Right lung (tissue), 5 donors: ENCODE measurements around the gene ARG2. TPM values are rescaled to one million over a fixed set of nuclear protein-coding genes. Genes with fewer than 3 reads are reported as not detected.

Source experiments
- DNase-seq, 2 donors: peaks; one replicate each; pipeline ENCODE4 v3.0.0-alpha.2; 2013
- polyA plus RNA-seq, 5 donors: library from polyadenylated mRNA; unstranded; fragments of 120-200 nt; gene quantifications; one replicate each; pipeline versions ENCODE4 v1.2.1 to v1.2.3, GENCODE V29; 2013; ENCODE audit warnings: inconsistent platforms in 1 of 5, low replicate concordance in 1 of 5; ENCODE audit not compliant: insufficient read length in 5 of 5, insufficient read depth in 1 of 5

Gene ARG2
- polyA plus RNA-seq, 5 donors = 1.7 to 3.4 (median 2.1) TPM

GRCh38 chr14:67633451-67634147, 13.9 kb downstream of the ARG2 start:
- no peak for DNase-seq

DNA sequence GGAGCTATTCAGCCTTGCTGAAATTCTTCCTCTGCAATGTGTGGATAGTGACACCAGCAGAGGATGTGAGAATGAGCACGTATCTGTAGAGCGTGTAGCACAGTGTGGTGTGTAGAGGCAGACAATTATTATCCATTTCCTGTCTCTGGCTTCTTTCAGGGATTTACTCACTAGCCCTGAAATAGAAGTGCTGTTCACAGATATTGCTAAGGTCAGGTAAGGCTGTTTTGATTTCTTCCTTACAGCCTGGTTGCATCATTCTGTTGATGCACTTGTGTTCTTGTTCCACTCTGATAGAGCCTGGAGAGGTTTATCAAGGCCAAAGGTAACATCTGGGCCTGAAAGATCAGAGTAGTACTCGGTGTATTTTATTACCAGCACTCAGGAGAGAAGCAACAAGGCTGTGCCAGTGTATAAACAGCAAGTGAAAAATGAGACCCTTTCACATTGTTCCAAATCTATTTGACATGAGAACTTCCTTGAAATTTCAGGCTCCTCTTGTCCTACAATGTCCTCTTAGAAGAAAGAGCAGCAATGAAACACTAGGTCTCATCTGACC, 16.7 kb downstream of the ARG2 start:
- no peak for DNase-seq

- DNase-seq = no peak
Observed at GRCh38 chr14:67638642-67639041, 18.9 kb downstream of the ARG2 start.

DNA sequence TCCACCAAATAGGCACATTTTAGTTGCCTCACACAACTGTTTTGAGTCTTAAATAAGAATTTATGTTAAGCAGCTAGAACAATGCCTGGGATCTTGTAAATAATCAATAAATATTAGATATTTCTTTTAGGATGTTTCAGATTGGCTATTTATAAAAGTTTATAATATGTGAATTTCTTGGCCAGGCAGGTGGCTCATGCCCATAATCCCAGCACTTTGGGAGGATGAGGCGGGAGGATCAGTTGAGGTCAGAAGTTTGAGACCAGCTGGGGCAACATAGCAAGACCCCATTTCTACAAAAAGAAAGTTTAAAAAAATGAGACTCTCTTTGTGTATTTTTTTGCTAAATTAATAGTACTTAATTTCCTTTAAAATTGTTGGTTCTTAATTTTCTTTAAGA, 21.8 kb downstream of the ARG2 start:
- DNase-seq = no peak

- DNase-seq = no peak
Observed at GRCh38 chr14:67641902-67642749, 22.4 kb downstream of the ARG2 start.

GRCh38 chr14:67643713-67644112, 24.0 kb downstream of the ARG2 start:
- no peak for DNase-seq

- no peak for DNase-seq
Observed at GRCh38 chr14:67644428-67644827, 24.7 kb downstream of the ARG2 start.

GRCh38 chr14:67645414-67645813, 25.7 kb downstream of the ARG2 start:
- DNase-seq = no peak

DNA sequence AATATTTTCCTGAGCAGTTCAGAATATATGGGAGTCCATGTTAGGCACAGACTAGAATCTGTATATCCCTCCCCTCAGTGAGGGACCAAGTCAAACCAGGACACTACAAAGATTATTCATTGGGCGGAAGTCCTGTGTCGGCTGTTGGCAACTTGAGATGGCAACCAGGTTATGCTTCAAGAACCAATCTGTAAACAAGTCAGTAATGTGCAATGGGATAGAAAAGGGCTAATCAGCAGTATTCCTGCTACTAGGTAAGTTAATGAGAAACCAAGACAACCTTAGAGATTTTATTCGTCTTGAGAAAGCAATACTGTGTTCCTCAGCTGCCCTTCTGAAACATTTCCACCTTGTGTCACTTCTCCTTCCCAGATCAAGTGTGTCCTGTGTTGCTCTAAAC, 26.4 kb downstream of the ARG2 start:
- no peak for DNase-seq

GRCh38 chr14:67650151-67650550, 30.4 kb downstream of the ARG2 start:
- DNase-seq = no peak

DNA sequence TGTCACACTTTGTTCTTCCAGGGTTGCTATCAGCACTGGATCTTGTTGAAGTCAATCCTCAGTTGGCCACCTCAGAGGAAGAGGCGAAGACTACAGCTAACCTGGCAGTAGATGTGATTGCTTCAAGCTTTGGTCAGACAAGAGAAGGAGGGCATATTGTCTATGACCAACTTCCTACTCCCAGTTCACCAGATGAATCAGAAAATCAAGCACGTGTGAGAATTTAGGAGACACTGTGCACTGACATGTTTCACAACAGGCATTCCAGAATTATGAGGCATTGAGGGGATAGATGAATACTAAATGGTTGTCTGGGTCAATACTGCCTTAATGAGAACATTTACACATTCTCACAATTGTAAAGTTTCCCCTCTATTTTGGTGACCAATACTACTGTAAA, 31.0 kb downstream of the ARG2 start:
- no peak for DNase-seq

DNA sequence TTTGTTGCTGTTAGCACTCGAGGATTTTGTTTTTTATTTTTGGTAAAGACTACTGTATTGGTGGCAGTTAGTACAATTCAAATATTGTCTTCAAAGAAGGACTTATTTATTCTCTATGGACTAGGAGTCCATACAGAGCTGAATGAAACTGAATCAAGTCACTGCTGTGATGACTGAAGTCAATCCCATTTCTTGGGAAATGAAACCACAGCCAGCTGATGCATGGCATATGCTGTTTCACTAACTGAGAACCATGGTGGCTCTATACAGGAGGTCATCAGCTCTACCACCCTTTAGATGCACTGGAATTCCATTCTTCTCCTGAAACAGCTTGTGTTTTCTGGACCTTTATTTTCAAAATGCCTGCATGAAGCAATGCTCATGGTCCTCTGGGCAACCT, 32.5 kb downstream of the ARG2 start:
- no peak for DNase-seq

- DNase-seq = no peak
Observed at GRCh38 chr14:67653651-67654280, 34.0 kb downstream of the ARG2 start.

DNA sequence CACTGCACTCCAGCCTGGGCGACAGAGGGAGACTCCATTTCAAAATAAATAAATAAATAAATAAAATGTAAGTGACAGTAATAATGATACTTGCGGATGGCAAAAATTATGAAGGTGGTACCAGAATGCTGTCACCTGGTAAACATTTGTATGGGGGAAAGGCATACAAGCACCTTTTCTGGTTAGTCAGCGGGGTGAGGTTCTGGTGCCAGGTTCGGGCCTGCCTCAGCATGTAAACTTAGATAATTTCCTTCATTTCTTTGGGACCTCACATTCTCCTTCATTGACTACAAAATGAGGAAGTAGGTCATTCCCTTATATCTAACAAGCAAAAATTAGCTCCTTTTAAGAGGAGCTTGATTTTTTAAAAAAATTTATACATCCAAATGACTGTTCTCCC, 43.9 kb downstream of the ARG2 start:
- DNase-seq = no peak

DNA sequence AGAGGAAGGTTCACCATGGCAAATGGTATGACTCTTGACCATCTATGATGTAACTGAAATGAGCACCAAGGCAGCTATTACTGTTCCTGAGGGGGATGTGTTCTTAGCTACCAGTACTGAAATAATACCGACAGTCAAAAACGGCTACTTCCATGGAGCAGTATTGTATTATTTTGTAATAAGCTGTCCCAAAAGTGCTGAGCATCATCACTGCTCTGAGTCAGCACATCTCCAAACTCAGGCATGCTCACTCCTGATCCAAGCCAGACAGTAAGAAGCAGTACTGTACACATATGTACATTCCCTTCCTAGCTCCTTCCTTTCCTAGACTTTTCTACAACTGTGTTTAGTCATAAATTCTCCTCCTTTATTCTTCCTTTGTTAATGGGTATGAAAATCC, 46.1 kb downstream of the ARG2 start:
- no peak for DNase-seq

DNA sequence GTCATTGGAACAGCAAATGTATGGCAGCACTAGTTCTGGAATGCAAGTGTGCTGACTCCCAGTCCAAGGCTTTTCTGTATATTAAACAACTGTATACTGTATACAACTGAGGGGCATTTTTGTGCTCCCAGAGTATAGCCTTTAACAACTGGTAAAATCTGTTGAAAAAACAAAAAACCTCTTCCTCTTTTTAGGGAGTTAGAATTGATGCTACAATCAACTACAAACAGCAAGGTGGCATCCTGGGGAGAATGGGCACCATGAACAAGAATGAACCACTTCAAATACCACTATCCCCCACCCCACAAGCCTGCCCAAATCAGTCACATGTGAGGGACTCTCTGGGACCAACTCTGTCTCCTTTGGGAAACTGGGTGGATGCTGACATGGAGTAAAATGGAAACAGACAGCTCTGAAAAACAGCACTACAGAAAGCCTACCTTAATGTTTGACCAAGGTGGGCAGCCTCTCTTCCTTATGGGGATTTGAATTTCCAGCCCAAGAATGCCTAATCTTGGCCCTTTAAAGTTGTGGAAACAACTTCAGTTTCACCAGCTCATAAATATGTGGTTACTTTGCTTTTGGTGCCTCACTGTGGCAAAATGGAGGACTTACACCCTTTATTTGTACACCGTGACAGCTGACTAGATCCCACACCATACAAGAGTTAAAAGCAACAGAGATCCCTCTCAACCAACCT, 47.2 kb downstream of the ARG2 start:
- peak; percentile 8 to 27 for DNase-seq

GRCh38 chr14:67668559-67668958, 48.8 kb downstream of the ARG2 start:
- no peak for DNase-seq

GRCh38 chr14:67673451-67673850, 53.7 kb downstream of the ARG2 start:
- no peak for DNase-seq

GRCh38 chr14:67674139-67674479, 54.4 kb downstream of the ARG2 start:
- peak in 1 of 2 donors; percentile 57 for DNase-seq

DNA sequence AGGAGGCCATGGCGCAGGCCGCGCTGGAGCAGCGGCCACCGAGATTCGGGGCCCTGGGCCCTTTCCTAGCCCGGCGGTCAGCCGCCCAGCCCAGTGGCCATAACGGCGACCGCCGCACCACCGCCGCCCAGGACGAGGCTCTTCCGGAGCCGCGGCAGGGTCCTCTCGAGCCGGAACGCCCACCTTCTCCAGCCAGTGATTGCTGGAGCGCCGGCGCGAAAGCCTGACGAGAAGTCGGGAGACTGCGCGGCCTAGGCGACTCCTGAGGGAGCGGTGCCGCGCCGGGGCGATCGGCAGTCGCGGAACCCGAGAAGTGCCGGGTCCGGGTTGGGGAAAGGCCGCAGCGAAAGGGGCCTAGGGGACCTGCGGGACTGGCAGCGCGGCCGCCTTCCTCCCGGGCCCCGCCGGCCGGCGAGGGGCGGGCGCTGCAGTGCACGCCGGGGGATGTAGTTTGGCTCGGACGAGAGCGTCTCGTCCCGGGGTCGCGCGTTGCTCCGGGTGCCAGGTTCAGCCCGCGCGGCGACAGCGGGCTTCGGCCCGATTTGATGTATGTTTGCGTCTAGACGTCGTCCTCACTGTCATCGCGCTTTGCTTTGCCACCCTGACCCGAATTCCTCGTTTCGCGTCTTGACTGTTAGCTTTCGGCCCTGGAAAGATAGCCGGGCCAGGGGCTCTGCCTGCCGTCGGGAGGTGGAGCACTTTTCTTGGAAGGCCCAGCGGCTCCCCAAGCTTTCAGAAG, 54.9 kb downstream of the ARG2 start, which contains the start of gene VTI1B:
VTI1B (minus strand) TSS at position 153 of the 739 bp plus-strand sequence; CDS start at position 10, 143 bp downstream.
- peak; percentile 89 to 93 for DNase-seq

GRCh38 chr14:67675219-67675582, 55.5 kb downstream of the ARG2 start:
- DNase-seq = no peak
